Middle frontal gyrus (tissue), 1 donor: ENCODE measurements around the gene ATG4D.

Experiments used
- DNase-seq: peaks from one replicate; pipeline ENCODE4 v3.0.0-alpha.2; 2015; ENCODE audit warnings: low spot score; ENCODE audit errors: extremely low spot score

Gene ATG4D

DNA sequence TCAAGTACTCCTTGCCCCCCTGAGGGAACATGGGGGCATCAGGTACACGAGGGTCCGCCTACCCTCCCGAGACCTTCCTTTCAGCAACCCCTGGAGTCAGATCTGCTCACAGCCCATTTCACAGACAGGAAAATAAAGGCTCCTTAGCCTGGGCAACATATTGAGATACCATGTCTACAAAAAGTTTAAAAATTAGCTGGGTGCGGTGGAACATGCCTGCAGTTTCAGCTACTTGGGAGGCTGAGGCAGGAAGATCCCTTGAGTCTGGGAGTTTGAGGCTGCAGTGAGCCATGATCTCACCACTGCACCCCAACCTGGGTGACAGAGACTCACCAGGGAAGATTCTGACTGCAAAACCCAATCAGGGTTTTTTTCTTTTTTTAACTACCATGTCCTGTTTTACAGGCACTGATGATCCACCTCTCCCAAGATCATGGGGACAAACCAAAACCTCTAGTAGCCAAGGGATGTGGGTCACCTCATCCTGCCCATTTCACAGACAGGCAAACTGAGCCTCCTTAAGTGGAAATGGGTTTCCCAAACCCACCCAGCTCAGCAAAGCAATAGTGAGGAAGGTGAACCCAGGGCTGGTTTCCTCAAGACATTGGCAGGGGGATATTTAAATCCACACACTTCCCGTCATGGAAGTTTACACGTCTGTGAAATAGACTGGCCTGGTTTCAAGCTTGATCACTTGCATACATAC lies 31.5 kb downstream of the ATG4D start:
- DNase-seq, result no peak

DNA sequence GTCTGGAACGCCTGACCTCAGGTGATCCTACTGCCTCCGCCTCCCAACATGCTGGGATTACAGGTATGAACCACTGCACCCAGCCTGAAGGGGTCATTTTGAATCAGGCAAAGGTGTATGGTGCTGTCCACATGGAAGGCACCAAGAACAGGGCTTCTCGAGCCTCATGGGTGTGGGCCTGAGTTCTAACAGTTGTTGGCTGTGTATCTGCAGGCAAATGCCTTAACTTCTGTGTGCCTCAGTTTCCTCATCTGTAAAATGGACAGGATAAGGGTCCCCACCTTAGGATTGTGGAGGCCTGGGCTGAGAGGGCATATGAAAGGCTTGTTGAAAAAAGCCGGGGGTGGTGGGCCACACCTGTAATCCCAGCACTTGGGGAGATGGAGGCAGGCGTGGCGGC lies 34.2 kb downstream of the ATG4D start:
- no peak for DNase-seq

DNA sequence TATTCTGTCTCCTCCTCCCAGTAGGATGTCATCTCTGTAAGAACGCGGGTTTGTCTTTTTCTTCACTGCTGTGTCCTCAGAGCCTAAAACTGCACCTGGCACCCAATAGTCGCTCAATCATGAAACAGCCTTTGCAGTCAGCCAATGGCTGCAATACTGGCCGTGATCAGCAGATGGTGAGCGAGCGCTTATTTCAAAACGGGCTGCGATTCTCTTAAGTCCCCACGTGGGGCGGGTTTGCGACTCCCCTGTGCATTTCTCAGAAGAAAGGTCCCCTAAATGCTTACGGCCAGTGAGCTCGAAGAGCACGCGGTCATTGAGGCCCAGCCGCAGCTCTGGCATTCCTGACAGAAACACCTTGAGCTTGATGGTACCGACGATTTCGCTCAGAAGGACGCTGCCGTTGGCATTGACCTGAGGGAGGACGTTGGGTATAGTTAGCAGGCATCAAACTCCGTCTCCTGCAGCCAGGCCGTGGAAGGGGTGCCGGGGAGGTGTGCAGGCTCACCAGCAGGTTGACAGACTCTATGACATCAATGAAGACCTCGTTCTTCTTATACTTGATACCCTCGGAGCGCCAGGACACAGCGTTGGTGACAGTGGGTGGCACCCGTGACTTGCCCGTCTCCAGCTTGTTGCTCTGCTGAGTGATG lies 37.4 kb downstream of the ATG4D start:
- DNase-seq, result peak; percentile 93

DNA sequence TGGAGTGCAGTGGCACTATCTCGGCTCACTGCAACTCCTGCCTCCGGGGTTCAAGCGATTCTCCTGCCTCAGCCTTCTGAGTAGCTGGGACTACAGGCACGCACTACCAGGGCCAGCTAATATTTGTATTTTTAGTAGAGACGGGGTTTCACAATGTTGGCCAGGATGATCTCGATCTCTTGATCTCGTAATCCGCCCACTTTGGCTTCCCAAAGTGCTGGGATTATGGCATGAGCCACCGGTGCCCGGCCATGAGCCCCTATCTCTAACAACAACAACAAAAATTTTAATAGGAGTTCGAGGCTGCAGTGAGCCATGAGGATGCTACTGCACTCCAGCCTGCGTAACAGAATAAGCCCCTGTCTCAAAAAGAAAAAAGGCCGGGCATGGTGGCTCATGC lies 38.4 kb downstream of the ATG4D start:
- DNase-seq, result no peak

DNA sequence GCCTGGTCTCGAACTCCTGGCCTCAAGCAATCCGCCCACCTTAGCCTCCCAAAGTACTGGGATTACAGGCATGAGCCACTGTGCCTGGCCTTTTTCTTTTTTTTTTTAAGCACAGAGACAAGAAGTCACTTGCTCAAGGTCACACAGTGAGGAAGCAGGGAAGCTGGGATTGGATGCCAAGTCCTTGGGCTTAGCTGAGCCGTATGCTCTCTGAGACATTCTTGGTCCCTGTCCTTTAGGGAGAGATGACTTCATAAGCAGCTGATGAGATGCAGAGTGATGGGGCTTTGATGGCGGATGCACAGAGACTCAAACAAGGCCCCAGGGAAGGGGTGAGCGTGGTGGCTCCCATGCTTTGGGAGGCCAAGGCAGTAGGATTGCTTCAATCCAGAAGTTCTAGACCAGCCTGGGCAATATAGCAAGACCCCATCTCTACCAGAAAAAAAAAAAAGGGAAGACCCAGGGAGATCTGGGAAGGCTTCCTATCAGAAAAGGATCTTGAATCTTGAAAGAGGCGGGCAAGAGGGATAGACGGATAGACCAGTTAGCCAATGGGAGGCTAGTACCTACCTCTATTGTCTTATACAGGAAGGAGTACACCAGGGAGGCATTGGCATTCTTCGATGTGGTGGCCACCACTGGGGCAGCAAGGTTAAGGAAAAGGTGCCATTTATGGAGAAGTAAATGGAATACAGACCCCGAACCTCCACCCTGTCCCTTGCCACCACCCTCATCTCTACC lies 39.5 kb downstream of the ATG4D start:
- DNase-seq, result no peak

DNA sequence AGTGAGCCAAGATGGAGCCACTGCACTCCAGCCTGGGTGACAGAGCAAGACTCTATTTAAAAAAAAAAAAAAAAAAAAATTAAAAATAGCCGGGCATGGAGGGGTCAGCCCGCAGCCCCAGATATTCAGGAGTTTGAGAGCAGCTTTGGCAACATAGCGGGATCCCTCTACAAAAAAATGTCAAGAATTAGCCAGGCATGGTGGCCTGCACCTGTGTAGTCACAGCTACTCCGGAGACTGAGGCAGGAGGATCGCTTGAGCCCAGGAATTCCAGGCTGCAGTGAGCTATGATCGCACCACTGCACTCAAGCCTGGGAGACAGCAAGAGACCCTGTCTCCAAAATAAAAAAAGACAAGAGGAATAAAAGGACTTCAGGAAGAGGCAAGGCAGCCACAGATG lies 42.7 kb downstream of the ATG4D start:
- no peak for DNase-seq

DNA sequence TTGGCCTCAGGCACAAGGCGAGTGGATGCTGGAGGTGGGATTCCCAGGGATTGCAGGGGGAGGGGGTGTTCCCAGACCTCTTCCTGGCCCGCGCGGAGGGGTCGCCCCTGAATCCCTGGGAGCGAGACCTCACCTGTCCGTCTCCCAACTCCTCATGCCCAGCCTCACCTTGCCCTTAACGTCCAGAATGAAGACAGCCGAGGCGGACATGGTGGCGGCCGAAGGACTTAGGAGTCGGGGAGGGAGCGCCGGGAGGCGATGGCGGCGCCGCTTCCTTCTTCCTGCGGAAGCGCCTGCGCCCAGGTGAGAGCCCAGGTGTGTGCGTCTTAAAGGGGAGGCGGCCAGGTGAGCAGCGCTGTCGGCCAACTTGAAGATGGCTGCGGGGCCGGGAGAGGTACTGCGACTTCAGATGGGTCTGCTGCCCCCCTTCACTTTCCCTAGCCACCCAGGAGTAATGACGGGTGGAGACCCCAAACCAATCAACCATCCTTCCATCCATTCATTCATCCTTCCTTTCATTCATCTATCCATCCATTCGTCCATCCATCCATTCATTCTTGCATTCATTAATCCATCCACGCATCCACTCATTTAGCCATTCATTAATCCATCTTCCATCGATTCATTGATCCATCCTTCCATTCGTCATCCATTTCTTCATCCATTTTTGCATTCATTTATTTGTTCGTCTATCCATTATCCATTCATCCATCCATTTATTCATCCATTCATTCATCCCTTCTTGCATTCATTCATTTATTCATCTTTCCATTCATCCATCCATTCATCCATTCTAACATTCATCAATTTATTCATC lies 43.5 kb downstream of the ATG4D start, which contains the start of gene AP1M2:
Gene AP1M2, minus strand, starts transcription at position 291 of the 817 bp plus-strand sequence. Its CDS starts 81 bp downstream, at position 210.
- no peak for DNase-seq

DNA sequence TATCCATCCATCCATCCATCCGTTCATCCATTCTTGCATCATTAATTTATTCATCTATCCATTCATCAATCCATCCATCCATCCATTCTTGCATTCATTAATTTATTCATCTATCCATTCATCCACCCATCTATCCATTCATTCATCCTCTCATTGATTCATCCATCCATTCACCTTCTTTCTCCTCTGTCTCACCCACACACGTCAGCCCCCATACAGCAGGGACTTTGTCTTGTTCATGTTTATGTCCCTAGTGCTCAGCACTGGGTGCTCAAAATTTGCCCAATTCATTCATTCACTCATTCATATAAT lies 44.1 kb downstream of the ATG4D start:
- no peak for DNase-seq

DNA sequence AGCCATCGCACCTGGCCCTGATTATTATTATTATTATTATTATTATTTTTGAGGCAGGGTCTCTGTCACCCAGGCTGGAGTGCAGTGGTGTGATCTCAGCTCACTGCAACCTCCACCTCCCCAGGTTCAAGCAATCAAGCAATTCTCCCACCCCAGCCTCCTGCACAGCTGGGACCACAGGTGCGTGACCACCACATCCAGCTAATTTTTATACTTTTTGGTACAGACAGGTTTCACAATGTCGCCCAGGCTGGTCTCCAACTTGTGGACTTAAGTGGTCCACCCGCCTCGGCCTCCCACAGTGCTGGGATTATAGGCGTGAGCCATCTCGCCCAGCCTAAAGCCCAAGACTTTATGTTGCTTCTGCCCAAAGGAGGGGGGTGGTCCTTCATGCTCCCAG lies 49.4 kb downstream of the ATG4D start:
- no peak for DNase-seq

DNA sequence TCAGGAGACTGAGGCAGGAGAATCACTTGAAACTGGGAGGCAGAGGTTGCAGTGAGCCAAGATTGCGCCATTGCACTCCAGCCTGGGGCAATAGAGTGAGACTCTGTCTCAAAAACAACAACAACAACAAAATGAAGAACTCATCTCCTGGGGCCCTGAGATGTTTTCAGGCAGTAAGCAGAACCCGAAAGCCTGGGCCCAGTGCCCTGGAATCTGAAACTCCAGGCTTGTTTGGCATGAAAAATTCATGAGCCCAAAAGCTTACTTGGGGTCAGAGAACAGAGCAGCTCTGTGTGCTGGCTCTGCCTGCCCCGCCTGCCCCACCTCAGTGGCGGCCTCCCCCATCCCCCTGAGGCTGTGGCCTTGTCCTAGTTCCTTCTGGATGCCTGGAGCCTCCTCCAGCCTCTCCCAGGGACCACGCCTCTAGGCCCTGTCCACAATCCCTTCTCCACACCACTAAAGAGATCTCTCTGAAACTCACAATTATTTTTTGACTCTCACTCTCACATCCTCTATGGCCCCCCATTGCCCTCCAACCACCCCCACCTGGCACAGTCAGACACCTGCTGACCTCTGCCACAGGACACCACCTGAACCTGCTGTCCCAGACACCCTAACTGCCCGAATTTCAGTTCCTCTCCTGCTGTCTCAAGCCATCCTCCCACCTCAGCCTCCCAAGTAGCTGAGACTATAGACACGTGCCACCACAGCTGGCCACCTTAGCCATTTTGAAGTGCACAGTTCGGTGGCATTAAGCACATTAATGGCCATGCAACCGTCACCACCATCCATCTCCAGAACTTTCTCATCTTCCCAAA lies 50.3 kb downstream of the ATG4D start:
- no peak for DNase-seq

DNA sequence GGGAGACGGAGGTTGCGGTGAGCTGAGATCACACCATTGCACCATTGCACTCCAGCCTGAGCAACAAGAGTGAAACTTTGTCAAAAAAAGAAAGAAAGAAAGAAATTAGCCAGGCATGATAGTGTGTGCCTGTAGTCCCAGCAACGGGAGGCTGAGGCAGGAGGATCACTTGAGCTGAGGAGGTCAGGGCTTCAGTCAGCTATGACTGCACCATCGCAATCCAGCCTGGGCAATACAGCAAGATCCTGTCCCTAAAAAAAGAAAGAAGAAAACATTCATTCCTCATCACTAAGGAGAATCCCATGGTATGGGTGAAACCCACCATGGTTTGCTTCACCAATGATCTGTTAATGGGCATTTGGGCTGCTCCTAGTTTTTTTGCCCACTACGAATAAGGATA lies 56.4 kb downstream of the ATG4D start:
- no peak for DNase-seq

DNA sequence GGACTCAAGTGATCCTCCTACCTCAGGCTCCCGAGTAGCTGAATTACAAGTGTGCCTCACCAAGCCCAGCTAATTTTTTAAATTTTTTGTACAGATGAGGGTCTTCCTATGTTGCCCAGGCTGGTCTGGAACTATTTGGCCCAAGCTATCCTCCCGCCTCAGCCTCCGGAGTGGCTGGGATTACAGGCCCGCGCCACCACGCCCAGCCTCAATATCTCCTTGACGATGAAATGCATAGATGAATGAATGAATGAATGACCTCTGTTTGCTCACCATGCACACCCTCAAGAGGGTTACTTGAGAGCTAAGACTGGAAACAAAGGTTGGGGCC lies 58.3 kb downstream of the ATG4D start:
- DNase-seq, result no peak

DNA sequence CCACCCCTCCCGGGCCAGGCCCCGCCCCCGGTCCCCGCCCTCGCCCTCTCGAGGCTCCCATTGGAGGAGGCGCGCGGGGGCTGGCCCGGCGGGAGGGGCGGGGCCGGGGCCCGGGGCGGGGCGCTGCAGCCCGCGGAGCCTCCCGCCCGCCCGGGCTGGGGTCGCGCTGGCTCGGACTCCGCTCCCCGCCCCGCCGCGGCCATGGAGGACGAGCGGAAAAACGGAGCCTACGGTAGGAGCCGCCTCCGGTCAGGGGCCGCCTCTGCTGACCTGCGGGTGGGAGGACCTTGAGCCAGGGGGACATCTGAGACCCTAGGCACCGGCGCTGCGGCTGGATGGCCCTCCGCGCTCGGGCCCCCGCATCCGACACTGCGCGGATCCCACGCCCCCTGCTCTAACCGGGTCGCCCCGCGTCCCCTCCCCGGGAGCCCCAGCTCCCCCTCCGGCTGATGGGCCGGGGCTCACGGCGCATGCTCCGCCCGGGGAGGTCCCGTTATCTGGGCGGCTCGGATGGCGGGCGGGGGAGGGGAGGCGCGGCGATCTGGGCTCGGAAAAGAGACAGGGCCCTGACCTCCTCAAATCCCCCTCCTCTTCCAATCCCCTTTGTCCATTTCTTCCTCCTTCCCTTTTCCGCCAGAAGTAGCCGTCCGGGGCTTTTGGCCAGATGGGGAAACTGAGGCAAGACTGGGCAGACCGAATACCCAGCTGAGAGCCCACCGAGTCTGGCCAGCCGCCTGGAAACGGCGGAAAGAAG lies 58.8 kb downstream of the ATG4D start:
- DNase-seq, result peak; percentile 26
